Measurements from ENCODE around the gene PDGFC.

Gene PDGFC

GRCh38 chr4:156977435-156978160 lies 6.0 kb upstream of the PDGFC start:
- no peaks in the 10 kb centered on the region for H3K27me3 ChIP-seq (ENCODE audit: insufficient read depth, low read length, poor library complexity)
- H3K4me2 ChIP-seq (ENCODE audit: insufficient read depth, low read length): no peak overlapping the region
- DNase-seq (no peak), ATAC-seq (ENCODE audit: insufficient read depth, low read depth) (no peak)
- H3K9ac ChIP-seq (ENCODE audit: low read depth, low read length): no peak overlapping the region
- no peaks in the 10 kb centered on the region for H3K9me3 ChIP-seq (ENCODE audit: insufficient read depth, low read length, severe bottlenecking)
- no peak overlapping the region for H3K4me3 ChIP-seq (ENCODE audit: low read depth in 1 of 2, low read length in 2 of 2)
- H3K79me2 ChIP-seq (ENCODE audit: insufficient read depth, low read length): no peaks in the 10 kb centered on the region
- no peak for TF ChIP-seq CTCF (IDR thresholded peaks at IDR 0.05; ENCODE audit: borderline replicate concordance, extremely low read depth, low read length, poor library complexity, severe bottlenecking)
- no peak for TF ChIP-seq EZH2 (IDR thresholded peaks at IDR 0.05; ENCODE audit: borderline replicate concordance, low read depth, low read length, severe bottlenecking)
- no peaks in the 10 kb centered on the region for H3K4me1 ChIP-seq (ENCODE audit: insufficient read depth, low read length)
- no peaks in the 10 kb centered on the region for H4K20me1 ChIP-seq (ENCODE audit: insufficient read depth, low read length)
- no peak overlapping the region for H3K27ac ChIP-seq (ENCODE audit: low read length)
- no peak overlapping the region for H2AFZ ChIP-seq (ENCODE audit: low read depth, low read length)
- H3K36me3 ChIP-seq (ENCODE audit: insufficient read depth, low read length): no peaks in the 10 kb centered on the region

GRCh38 chr4:156976147-156976546 lies 4.5 kb upstream of the PDGFC start:
- Histone ChIP-seq H3K36me3 (ENCODE audit: insufficient read depth, low read length) (no peaks in the 10 kb centered on the region), H3K4me1 (ENCODE audit: insufficient read depth, low read length) (no peaks in the 10 kb centered on the region), H3K27ac (ENCODE audit: low read length) (no peak overlapping the region), H4K20me1 (ENCODE audit: insufficient read depth, low read length) (no peaks in the 10 kb centered on the region), H3K4me3 (ENCODE audit: low read depth in 1 of 2, low read length in 2 of 2) (no peak overlapping the region), H3K9ac (ENCODE audit: low read depth, low read length) (no peak overlapping the region), H3K4me2 (ENCODE audit: insufficient read depth, low read length) (no peak overlapping the region), H2AFZ (ENCODE audit: low read depth, low read length) (no peak overlapping the region), H3K79me2 (ENCODE audit: insufficient read depth, low read length) (no peaks in the 10 kb centered on the region), H3K9me3 (ENCODE audit: insufficient read depth, low read length, severe bottlenecking) (no peaks in the 10 kb centered on the region), H3K27me3 (ENCODE audit: insufficient read depth, low read length, poor library complexity) (no peaks in the 10 kb centered on the region)
- no peak for DNase-seq
- TF ChIP-seq EZH2 (IDR thresholded peaks at IDR 0.05; ENCODE audit: borderline replicate concordance, low read depth, low read length, severe bottlenecking) (no peak), CTCF (IDR thresholded peaks at IDR 0.05; ENCODE audit: borderline replicate concordance, extremely low read depth, low read length, poor library complexity, severe bottlenecking) (no peak)
- no peak for ATAC-seq (ENCODE audit: insufficient read depth, low read depth)

- H3K4me3 ChIP-seq (ENCODE audit: low read depth in 1 of 2, low read length in 2 of 2): no peak overlapping the region
- H3K9me3 ChIP-seq (ENCODE audit: insufficient read depth, low read length, severe bottlenecking): no peaks in the 10 kb centered on the region
- no peak overlapping the region for H3K27ac ChIP-seq (ENCODE audit: low read length)
- DNase-seq: no peak
- H3K4me2 ChIP-seq (ENCODE audit: insufficient read depth, low read length): no peak overlapping the region
- ATAC-seq (ENCODE audit: insufficient read depth, low read depth): no peak
- H3K27me3 ChIP-seq (ENCODE audit: insufficient read depth, low read length, poor library complexity): no peaks in the 10 kb centered on the region
- H3K4me1 ChIP-seq (ENCODE audit: insufficient read depth, low read length): no peaks in the 10 kb centered on the region
- TF ChIP-seq EZH2 (IDR thresholded peaks at IDR 0.05; ENCODE audit: borderline replicate concordance, low read depth, low read length, severe bottlenecking) (no peak), CTCF (IDR thresholded peaks at IDR 0.05; ENCODE audit: borderline replicate concordance, extremely low read depth, low read length, poor library complexity, severe bottlenecking) (no peak)
- no peaks in the 10 kb centered on the region for H3K36me3 ChIP-seq (ENCODE audit: insufficient read depth, low read length)
- no peak overlapping the region for H3K9ac ChIP-seq (ENCODE audit: low read depth, low read length)
- H3K79me2 ChIP-seq (ENCODE audit: insufficient read depth, low read length): no peaks in the 10 kb centered on the region
- no peaks in the 10 kb centered on the region for H4K20me1 ChIP-seq (ENCODE audit: insufficient read depth, low read length)
- H2AFZ ChIP-seq (ENCODE audit: low read depth, low read length): no peak overlapping the region
Measured at GRCh38 chr4:156975686-156976085, 4.1 kb upstream of the PDGFC start.

All from DND-41 (cell line).